HG03280 (cell line): ENCODE data around the gene INCA1.
A peak's percentile ranks its signal among the peaks of the same experiment; 100 is the strongest.
"Not testable (repeated sequence)": the region's sequence is repeated elsewhere in the genome, so short reads cannot be mapped to it uniquely, and the experiment has no call there.

Experiments used
- ATAC-seq: cut with Tn5 transposase; IDR thresholded peaks from one replicate; pipeline ENCODE4 v1.9.1; 2021; ENCODE audit warnings: mild to moderate bottlenecking, moderate library complexity; ENCODE audit not compliant: unreplicated experiment

INCA1 gene

GRCh38 chr17:4997302-4998026, at the start of gene INCA1, which contains the start of gene KIF1C:
TSS of gene INCA1 (minus strand) at chr17:4997522. CDS start at chr17:4994437, 3,085 bp downstream.
TSS of gene KIF1C (plus strand) at chr17:4997950. CDS start at chr17:5000247, 2,297 bp downstream.
- ATAC-seq = peak; percentile 86

- ATAC-seq = no peak
These were observed 48.2 kb upstream of the INCA1 start for GRCh38 chr17:5045496-5045895.

GRCh38 chr17:5044630-5045029, 47.3 kb upstream of the INCA1 start:
- ATAC-seq = no peak

- no peak for ATAC-seq
These were observed 46.2 kb upstream of the INCA1 start for GRCh38 chr17:5043524-5043923.

- no peak for ATAC-seq
These were observed 45.1 kb upstream of the INCA1 start for GRCh38 chr17:5042157-5043022.

GRCh38 chr17:5035315-5035714, 38.0 kb upstream of the INCA1 start, which contains the start of gene SLC52A1:
TSS of gene SLC52A1 (minus strand) at chr17:5035426. CDS start at chr17:5034606, 820 bp downstream.
- ATAC-seq = no peak

GRCh38 chr17:5034651-5035050, 37.3 kb upstream of the INCA1 start:
- no peak for ATAC-seq

- no peak for ATAC-seq
These were observed 36.7 kb upstream of the INCA1 start for GRCh38 chr17:5034063-5034462.

- ATAC-seq = no peak
These were observed 36.2 kb upstream of the INCA1 start for GRCh38 chr17:5033352-5034015.

- no peak for ATAC-seq
These were observed 35.5 kb upstream of the INCA1 start for GRCh38 chr17:5032865-5033264.

- ATAC-seq = peak; percentile 70
These were observed 34.2 kb upstream of the INCA1 start for GRCh38 chr17:5031365-5032082.

- not testable (repeated sequence) for ATAC-seq
These were observed 32.8 kb upstream of the INCA1 start for GRCh38 chr17:5030168-5030567.

- ATAC-seq = no peak
These were observed 30.6 kb upstream of the INCA1 start for GRCh38 chr17:5027916-5028315.

- no peak for ATAC-seq
These were observed 30.0 kb upstream of the INCA1 start for GRCh38 chr17:5027299-5027698.

- no peak for ATAC-seq
These were observed 27.3 kb upstream of the INCA1 start for GRCh38 chr17:5024604-5025003.

- ATAC-seq = no peak
These were observed 26.3 kb upstream of the INCA1 start for GRCh38 chr17:5023588-5024147.

- no peak for ATAC-seq
These were observed 24.9 kb upstream of the INCA1 start for GRCh38 chr17:5022171-5022711.

- no peak for ATAC-seq
These were observed 23.2 kb upstream of the INCA1 start for GRCh38 chr17:5020502-5021023.

GRCh38 chr17:5019475-5019956, 22.2 kb upstream of the INCA1 start:
- no peak for ATAC-seq

- no peak for ATAC-seq
These were observed 17.0 kb upstream of the INCA1 start for GRCh38 chr17:5014357-5014756.
